Hepatocyte (in vitro differentiated cells): ENCODE results near the gene RNF130.

Experiments
- CTCF ChIP-seq: fragments of 200-600 bp; sonication (generic); IDR thresholded peaks from 2 replicates; pipeline ENCODE4 v1.5.1; 2016; ENCODE audit warnings: antibody characterized with exemption, mild to moderate bottlenecking; ENCODE audit not compliant: poor library complexity
- EZH2 ChIP-seq: fragments of 200-600 bp; sonication (generic); IDR thresholded peaks from 2 replicates; pipeline ENCODE4 v1.6.1; 2016; ENCODE audit warnings: antibody characterized with exemption, mild to moderate bottlenecking, borderline replicate concordance

- TF ChIP-seq CTCF (no peak), EZH2 (no peak)
Measured at GRCh38 chr5:180080486-180081280, 9.1 kb upstream of the RNF130 start.
